ENCODE results near the gene DDX59. TPM values are rescaled to one million over a fixed set of nuclear protein-coding genes. Genes with fewer than 3 reads are reported as not detected.

Gene DDX59
- total RNA-seq, 6 experiments from 2014 or later, result 13.2 to 17.3 (median 14.6) TPM

DNA sequence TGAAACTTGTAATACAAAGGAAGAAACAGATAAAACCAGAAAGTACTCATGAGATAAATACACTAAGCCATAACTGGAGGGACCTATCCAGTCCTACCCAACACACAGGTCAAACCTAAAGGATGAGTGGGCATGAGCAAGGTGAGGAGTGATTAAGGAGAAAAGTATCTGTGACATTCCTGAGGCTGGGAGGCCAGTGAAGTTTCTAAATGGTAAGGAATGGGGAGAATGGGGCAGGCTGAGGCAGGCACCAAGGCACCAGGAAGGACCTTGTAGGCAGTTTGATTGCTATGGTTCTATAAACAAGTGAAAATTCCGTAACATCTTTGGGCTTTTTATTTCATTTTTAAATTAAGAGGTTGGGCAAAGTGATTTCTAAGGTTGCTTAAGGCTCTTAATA is 10.4 kb downstream of the DDX59 start:
- TF ChIP-seq, protein P1, sequence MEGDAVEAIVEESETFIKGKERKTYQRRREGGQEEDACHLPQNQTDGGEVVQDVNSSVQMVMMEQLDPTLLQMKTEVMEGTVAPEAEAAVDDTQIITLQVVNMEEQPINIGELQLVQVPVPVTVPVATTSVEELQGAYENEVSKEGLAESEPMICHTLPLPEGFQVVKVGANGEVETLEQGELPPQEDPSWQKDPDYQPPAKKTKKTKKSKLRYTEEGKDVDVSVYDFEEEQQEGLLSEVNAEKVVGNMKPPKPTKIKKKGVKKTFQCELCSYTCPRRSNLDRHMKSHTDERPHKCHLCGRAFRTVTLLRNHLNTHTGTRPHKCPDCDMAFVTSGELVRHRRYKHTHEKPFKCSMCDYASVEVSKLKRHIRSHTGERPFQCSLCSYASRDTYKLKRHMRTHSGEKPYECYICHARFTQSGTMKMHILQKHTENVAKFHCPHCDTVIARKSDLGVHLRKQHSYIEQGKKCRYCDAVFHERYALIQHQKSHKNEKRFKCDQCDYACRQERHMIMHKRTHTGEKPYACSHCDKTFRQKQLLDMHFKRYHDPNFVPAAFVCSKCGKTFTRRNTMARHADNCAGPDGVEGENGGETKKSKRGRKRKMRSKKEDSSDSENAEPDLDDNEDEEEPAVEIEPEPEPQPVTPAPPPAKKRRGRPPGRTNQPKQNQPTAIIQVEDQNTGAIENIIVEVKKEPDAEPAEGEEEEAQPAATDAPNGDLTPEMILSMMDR (IDR thresholded peaks at IDR 0.05), result no peak
- peak; percentile 10 for DNase-seq
- H3K4me1 Mint-ChIP-seq (ENCODE audit: low read depth), result peaks cover 30% of the 10 kb centered on the region
- H3K9me3 Mint-ChIP-seq, result no peaks in the 10 kb centered on the region
- peaks cover 37% of the 10 kb centered on the region for H3K36me3 Mint-ChIP-seq (ENCODE audit: low read depth)
- H3K27me3 Mint-ChIP-seq (ENCODE audit: insufficient read depth), result no peaks in the 10 kb centered on the region; the same call in 1 of the 2 replicates
- H3K27ac Mint-ChIP-seq, result peak overlapping the region; percentile 63
- H3K4me3 Mint-ChIP-seq, result no peak overlapping the region

GRCh38 chr1:200658037-200658818 is 11.5 kb downstream of the DDX59 start:
- Mint-ChIP-seq H3K4me3 (no peak overlapping the region), H3K4me1 (ENCODE audit: low read depth) (peaks cover 38% of the 10 kb centered on the region), H3K9me3 (no peaks in the 10 kb centered on the region), H3K27me3 (ENCODE audit: insufficient read depth) (no peaks in the 10 kb centered on the region; the same call in 1 of the 2 replicates), H3K36me3 (ENCODE audit: low read depth) (peaks cover 39% of the 10 kb centered on the region), H3K27ac (no peak overlapping the region)
- TF ChIP-seq, protein P1 (IDR thresholded peaks at IDR 0.05), result no peak
- no peak for DNase-seq

DNA sequence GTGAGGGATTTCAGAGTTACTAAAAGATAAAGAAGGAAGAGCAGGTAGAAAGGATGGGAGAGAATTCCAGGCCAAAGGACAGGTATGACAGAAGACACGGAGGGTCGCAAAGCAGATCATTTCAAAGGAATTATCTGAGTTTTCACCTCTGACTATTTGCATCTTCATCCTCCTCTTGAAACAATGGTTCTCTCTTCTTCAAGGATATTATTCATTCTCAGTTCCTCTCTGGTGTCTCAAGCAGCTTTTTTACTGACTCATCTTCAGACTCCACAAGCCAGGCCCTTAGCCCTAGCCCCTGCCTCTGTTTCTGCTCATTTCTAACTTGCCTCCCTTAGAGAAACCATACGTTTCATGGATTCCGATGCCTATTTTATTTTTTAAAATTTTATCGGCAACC is 15.0 kb downstream of the DDX59 start:
- Mint-ChIP-seq H3K9me3 (no peaks in the 10 kb centered on the region), H3K4me1 (ENCODE audit: low read depth) (peaks cover 36% of the 10 kb centered on the region), H3K27ac (peak overlapping the region; percentile 38; the same call in 1 of the 2 replicates), H3K4me3 (no peak overlapping the region), H3K36me3 (ENCODE audit: low read depth) (peaks cover 25% of the 10 kb centered on the region), H3K27me3 (ENCODE audit: insufficient read depth) (no peaks in the 10 kb centered on the region; the same call in 1 of the 2 replicates)
- TF ChIP-seq, protein P1 (IDR thresholded peaks at IDR 0.05), result no peak
- DNase-seq, result no peak

DNA sequence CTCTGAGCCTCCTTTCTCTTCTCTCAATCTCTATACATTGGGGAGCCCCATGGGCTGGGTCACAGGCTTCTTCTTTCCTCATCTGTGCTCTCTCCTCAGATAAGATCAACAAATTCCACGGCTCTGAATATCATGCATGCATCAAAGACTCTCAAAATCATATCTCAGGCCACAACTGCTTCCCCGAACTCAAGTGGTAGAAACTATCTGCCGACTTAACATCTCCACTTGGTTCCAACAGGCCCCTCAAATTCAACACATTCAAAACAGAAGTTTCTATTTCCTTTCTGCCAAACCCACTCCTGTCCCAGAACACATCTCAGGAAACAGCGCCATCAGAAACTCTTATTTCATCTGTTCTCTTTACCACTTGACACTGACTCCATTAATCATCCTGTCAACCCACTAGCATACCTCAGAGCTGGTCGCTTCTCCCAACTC is 16.7 kb downstream of the DDX59 start:
- Mint-ChIP-seq H3K27ac (no peak overlapping the region), H3K27me3 (ENCODE audit: insufficient read depth) (no peaks in the 10 kb centered on the region), H3K36me3 (ENCODE audit: low read depth) (peaks cover 29% of the 10 kb centered on the region), H3K4me3 (no peak overlapping the region), H3K4me1 (ENCODE audit: low read depth) (peaks cover 27% of the 10 kb centered on the region), H3K9me3 (no peaks in the 10 kb centered on the region)
- no peak for DNase-seq
- TF ChIP-seq, protein P1 (IDR thresholded peaks at IDR 0.05), result no peak

DNA sequence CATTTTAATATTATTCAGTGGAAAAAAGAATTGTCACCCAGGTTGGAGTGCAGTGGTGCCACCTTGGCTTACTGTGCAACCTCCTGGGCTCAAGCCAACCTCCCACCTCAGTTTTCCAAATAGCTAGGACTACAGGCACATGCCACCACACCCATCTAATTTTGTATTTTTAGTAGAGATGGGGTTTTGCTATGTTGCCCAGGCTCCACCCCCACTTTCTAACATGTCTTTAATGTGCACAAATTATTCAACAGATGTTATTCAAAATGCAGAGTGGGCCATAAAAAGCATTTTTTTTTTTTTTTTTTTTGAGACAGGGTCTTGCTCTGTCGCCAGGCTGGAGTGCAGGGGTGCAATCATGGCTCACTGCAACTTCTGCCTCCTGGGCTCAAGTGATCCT is 17.3 kb downstream of the DDX59 start:
- Mint-ChIP-seq H3K4me3 (no peak overlapping the region), H3K36me3 (ENCODE audit: low read depth) (peaks cover 29% of the 10 kb centered on the region)

More for the DNA sequence above, 17.3 kb downstream of the DDX59 start:
- Mint-ChIP-seq H3K27me3 (ENCODE audit: insufficient read depth) (no peaks in the 10 kb centered on the region), H3K4me1 (ENCODE audit: low read depth) (peaks cover 27% of the 10 kb centered on the region), H3K9me3 (no peaks in the 10 kb centered on the region), H3K27ac (no peak overlapping the region)
- TF ChIP-seq, protein P1 (IDR thresholded peaks at IDR 0.05), result no peak
- DNase-seq, result no peak

Measured in HFFc6 (cell line).